ENCODE results near the gene ANKDD1B.
A peak's percentile ranks its signal among the peaks of the same experiment; 100 is the strongest.

ANKDD1B gene

DNA sequence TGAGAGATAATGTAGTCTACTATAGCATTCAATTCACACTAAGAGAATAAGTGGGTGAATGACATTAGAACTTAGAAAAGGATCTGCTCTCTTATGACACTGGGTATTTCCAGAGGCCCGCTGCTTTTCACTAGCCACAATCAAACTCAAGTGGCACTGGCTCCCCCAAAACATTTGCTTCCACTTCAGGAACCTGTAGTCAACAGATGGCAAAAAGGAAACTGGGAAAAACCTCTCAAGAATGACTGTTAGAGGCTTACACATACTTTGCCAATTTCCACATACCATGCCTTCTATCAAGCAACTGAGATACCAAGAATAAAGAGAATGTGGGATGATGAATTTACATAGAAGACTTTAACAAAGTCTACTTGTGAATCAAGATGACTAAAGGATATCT lies 94.8 kb downstream of the ANKDD1B start:
- no peak for DNase-seq (ENCODE audit: low read depth in 2 of 2)

DNA sequence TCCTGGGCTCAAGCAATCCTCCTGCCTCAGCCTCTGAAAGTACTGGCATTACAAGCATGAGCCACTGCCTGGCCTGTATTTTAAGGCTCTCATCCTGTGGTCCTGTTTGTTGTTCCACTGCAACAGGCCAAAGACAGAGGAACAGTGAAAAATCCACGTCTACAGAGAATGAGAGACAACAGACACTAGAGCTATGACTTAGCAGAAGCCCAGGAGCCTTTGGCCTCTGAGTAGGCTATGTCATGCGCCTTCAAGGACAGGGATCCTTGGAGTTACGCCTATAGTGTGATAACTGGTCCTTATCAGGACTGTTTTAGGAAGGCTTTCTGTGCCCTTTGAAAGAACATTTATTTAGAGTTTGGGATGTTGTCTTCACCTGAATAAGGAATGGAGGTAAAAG lies 95.5 kb downstream of the ANKDD1B start:
- DNase-seq (ENCODE audit: low read depth in 2 of 2): no peak

DNA sequence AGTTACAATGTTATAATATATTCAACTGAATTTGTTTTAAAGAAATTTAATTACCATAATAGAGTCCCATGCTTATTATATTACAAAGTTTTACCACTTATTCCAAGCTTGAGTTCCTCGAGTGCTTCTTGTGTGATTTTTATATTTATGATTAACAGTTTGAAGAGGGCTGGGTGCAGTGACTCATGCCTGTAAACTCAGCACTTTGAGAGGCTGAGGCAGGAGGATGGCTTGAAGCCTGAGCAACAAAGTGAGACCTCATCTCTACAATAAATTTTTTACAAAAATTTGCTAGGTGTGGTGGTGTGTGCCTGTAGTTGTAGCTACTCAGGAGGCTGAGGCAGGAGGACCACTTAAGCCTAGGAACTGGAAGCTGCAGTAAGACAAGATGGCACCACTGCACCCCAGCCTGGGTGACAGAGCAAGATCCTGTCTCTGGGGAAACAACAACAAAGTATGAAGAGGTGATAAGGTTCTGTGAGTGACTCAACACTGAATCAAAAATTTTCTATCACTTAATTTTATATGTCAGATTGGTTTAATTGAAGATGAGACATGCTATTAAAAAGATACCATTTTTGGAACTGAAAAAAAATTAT lies 96.8 kb downstream of the ANKDD1B start:
- DNase-seq (ENCODE audit: low read depth in 2 of 2): no peak

GRCh38 chr5:75710637-75711036 lies 99.4 kb downstream of the ANKDD1B start:
- no peak for DNase-seq (ENCODE audit: low read depth in 2 of 2)

DNA sequence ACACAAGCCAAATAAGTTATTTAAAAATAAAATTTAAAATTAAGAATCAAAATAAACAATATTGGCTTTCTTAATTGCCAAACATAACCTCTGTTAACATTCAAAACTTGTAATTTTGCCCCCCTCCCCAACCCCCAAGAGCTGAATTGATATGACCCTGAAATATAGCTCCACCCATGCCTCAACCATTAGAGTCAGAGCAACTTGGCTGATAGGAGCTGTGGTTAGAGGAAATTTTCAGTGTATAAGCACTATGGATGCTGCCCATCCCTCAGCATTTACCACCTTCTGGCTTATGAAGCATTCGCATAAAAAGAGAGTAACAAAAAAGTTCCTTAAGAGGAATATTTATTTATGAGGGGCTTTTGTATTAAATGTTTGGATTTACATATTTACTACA lies 99.9 kb downstream of the ANKDD1B start:
- no peak for DNase-seq (ENCODE audit: low read depth in 2 of 2)

- no peak for DNase-seq (ENCODE audit: low read depth in 2 of 2)
Observed at GRCh38 chr5:75712091-75712490, 100.8 kb downstream of the ANKDD1B start.

DNA sequence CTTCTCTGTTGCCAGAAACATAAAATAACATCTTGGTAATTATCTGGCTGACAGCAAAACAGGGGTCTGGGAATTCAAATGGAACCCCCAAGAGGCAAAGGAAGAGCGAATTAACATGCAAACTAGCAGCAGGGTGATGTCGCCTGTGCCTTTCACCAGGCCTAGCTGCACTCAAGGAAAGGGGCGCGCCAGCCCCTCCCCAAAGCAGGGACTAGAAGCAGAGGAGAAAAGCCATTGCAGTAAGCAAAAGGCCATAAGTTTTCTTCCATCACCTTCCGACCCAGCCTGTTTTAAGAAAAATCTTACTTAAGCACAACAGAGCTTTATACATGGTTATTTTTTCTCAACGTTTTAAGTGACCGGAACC lies 105.4 kb downstream of the ANKDD1B start:
- no peak for DNase-seq (ENCODE audit: low read depth in 2 of 2)

DNA sequence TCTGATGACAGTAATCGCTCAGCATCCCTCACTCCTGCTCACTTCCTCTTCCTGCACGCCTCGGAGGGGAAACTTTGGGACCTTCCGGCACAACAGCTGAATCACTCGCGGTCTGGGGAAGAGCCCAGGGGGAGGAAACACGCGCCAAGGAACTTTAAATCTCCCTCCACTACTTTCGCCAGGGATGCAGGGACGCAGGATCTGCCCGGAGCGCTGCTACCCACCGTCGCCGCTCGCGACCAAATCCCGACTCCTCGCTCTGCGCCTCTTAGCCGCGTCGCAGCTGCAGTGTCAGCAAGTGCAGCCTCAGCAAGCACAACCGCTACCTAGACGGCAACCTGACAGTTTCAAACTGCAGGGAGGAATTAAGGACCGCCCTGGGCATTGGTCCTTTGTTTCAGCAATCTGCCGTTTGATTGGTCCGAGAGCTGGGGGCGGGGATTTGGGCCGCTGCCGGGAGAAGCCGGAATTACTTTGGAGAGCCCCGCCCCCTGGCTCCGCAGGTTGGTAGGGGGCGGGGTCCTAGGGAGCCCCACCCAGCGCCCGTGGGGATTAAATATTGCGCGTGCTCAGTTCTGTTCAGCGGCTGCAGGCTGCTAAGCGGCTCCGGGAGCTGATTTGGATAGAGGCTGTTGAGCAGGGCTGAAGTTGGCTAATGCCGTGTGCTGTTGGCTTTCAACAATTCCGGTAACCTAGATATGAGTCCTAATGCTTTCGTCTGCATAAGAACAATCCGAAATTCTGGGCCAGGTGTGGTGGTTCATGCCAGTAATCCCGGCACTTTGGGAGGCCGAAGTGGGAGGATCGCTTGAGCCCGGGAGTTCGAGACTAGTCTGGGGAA lies 106.0 kb downstream of the ANKDD1B start, which contains the start of gene POC5:
POC5 (minus strand) TSS at position 356 of the 841 bp plus-strand sequence. CDS start 4,500 bp downstream, outside the sequence.
- DNase-seq (ENCODE audit: low read depth in 2 of 2): peak; percentile 98 to 99

DNA sequence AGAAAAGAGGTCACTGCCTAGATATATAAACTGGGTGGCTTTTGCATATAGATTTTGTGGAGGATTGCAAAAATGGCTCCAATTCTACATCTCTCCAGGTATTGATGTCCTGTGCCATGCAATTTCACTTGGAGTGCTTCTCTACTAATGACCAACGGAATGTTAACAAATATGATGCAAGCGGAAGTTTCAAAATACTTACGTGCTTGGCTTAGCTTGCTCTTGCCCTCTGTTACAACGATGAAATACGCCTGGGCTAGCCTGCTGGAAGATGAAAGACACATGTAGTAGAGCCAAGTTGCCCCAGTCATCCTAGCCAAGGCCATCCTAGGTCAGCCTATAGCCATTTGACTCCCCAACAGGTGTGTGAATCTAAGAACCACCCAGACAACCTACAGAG lies 109.6 kb downstream of the ANKDD1B start:
- DNase-seq (ENCODE audit: low read depth in 2 of 2): no peak

All from stimulated activated CD4-positive, alpha-beta T cell treated with anti-CD3 and anti-CD28 coated beads, Interleukin-12 subunit alpha, Interleukin-12 subunit beta, amount 100 ng/mL, for 24 hours (primary cell).